ENCODE results near the gene COL11A2.
"Not testable (repeated sequence)": the region's sequence is repeated elsewhere in the genome, so short reads cannot be mapped to it uniquely, and the experiment has no call there.

COL11A2 gene

DNA sequence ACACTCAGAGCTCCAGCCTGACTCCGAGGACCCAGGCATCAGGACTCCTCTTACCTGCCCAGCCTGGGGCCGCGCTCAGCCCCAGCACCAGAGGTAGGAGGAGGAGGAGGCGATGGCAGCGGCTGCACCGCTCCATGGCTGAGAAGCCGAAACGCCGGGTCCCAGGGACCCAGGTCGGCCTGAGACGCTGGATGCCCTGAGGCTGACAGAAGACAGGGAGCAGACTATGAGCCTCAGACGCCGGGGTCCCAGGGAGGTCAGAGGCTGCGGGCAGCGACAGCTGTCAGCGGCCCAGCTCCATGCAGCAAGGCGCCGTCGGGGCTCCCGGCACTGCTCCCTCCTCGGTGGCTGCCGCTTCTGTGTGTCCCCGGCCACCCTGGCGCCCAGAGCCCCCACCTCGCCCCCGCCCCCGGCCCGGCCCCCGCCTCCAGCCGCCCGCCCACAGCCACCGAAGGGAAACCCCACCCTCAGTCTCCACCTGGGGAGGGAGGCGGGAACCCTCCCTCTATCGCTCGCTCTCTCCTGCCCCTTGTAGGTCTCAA is at the start of gene COL11A2:
Gene COL11A2 (minus strand): TSS at position 363 of the 542 bp plus-strand sequence. CDS start 227 bp downstream, at position 136.
- TF ChIP-seq ZFX (IDR thresholded peaks at IDR 0.05), result no peak
- TF ChIP-seq, protein P1, sequence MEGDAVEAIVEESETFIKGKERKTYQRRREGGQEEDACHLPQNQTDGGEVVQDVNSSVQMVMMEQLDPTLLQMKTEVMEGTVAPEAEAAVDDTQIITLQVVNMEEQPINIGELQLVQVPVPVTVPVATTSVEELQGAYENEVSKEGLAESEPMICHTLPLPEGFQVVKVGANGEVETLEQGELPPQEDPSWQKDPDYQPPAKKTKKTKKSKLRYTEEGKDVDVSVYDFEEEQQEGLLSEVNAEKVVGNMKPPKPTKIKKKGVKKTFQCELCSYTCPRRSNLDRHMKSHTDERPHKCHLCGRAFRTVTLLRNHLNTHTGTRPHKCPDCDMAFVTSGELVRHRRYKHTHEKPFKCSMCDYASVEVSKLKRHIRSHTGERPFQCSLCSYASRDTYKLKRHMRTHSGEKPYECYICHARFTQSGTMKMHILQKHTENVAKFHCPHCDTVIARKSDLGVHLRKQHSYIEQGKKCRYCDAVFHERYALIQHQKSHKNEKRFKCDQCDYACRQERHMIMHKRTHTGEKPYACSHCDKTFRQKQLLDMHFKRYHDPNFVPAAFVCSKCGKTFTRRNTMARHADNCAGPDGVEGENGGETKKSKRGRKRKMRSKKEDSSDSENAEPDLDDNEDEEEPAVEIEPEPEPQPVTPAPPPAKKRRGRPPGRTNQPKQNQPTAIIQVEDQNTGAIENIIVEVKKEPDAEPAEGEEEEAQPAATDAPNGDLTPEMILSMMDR (conservative IDR thresholded peaks at IDR 0.05), result no peak
- no peak within 1 kb of the TSS for H3K27ac ChIP-seq

- TF ChIP-seq, protein P1 (conservative IDR thresholded peaks at IDR 0.05), result no peak
- no peak for TF ChIP-seq ZFX (IDR thresholded peaks at IDR 0.05)
These were observed 49.7 kb upstream of the COL11A2 start for GRCh38 chr6:33241968-33242367.

DNA sequence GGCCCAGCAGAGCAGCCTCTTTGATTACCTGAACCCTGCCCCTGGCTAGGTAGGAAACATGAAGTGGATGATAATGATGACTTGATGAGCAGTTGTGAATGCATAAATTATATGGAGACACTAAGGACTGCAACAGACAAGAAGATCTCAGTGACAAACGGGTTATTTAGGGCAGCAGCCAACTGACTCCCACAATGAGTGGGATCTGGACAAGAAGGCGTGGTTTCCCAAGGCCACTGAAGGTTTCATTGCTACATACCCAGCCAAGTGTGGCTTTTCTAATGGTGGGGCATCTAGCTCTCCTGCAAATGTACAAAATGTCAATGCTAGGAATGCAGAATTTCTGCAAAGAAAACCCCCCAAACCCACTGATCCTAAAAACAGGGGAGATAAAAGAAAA is 45.5 kb upstream of the COL11A2 start:
- H3K27ac ChIP-seq, result no peak overlapping the region
- TF ChIP-seq, protein P1 (conservative IDR thresholded peaks at IDR 0.05), result no peak

More at GRCh38 chr6:33241968-33242367, 49.7 kb upstream of the COL11A2 start:
- H3K27ac ChIP-seq, result no peak overlapping the region

- no peak overlapping the region for H3K27ac ChIP-seq
- TF ChIP-seq ZFX (IDR thresholded peaks at IDR 0.05), result no peak
- TF ChIP-seq, protein P1 (conservative IDR thresholded peaks at IDR 0.05), result no peak
These were observed 44.6 kb upstream of the COL11A2 start for GRCh38 chr6:33236852-33237251.

- TF ChIP-seq ZFX (IDR thresholded peaks at IDR 0.05), result no peak
- TF ChIP-seq, protein P1 (conservative IDR thresholded peaks at IDR 0.05), result no peak
These were observed 44.1 kb upstream of the COL11A2 start for GRCh38 chr6:33236328-33236727.

DNA sequence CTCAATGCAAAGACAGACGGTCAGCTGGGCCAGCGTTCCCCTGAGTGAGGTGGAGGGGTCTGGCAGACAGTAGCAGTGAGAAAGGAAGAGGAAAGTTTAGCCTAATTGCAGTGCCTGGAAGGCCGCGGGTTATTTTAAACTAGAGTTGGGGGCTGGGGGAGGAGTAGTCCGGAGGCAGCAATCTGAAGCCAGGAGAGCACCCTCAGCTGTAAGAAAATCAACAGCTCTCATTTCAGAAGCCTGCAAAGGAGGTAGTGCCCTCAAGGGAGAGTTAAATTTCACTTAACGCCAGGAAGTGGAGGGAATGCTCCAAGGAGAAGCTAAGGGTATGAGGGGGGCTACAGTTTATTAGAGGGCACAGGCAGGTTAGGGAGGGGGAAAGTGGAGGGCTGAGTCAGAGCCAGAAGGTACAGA is 43.0 kb upstream of the COL11A2 start:
- TF ChIP-seq ZFX (IDR thresholded peaks at IDR 0.05), result no peak
- TF ChIP-seq, protein P1 (conservative IDR thresholded peaks at IDR 0.05), result no peak
- H3K27ac ChIP-seq, result no peak overlapping the region

More at GRCh38 chr6:33236328-33236727, 44.1 kb upstream of the COL11A2 start:
- no peak overlapping the region for H3K27ac ChIP-seq

GRCh38 chr6:33226503-33227120 is 34.3 kb upstream of the COL11A2 start:
- not testable (repeated sequence) for H3K27ac ChIP-seq

DNA sequence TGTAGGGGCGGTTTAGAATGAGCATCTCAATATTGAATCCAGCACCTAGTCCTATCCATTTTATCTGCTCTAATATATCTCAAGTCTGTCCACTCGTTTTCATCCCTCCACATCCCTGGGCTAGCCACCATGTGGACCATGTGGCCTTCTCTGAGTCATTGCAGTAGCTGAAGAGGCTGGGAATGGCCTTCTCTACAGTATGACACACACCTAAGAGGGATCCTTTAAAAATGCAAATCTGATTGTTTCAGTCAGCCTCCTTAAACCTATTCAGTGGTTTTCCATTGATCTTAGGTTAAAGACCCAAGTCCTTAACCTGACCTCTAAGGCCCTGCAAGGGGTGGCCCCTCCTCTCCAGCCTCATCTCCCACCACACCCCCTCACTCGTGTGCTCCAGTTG is 25.4 kb upstream of the COL11A2 start:
- TF ChIP-seq, protein P1 (conservative IDR thresholded peaks at IDR 0.05), result no peak
- no peak for TF ChIP-seq ZFX (IDR thresholded peaks at IDR 0.05)
- no peak overlapping the region for H3K27ac ChIP-seq
